Activated CD4-positive, alpha-beta T cell treated with anti-CD3 and anti-CD28 coated beads for 4 hours (primary cell): Measurements from ENCODE around the gene HNRNPR.
"Not testable (repeated sequence)": the region's sequence is repeated elsewhere in the genome, so short reads cannot be mapped to it uniquely, and the experiment has no call there.

ENCODE experiments used
- DNase-seq, 2 donors: peaks; one replicate each; pipeline ENCODE4 v3.0.0-alpha.2; 2020

The HNRNPR gene

GRCh38 chr1:23322770-23323169 is 21.3 kb downstream of the HNRNPR start:
- DNase-seq = no peak

GRCh38 chr1:23310280-23310679 is 33.8 kb downstream of the HNRNPR start:
- DNase-seq = not testable (repeated sequence)

GRCh38 chr1:23304140-23304620 is 39.9 kb downstream of the HNRNPR start:
- no peak for DNase-seq

GRCh38 chr1:23303524-23303923 is 40.6 kb downstream of the HNRNPR start:
- no peak for DNase-seq

- DNase-seq = no peak
Measured at GRCh38 chr1:23296931-23297330, 47.2 kb downstream of the HNRNPR start.

GRCh38 chr1:23291706-23292105 is 52.4 kb downstream of the HNRNPR start:
- DNase-seq = no peak

GRCh38 chr1:23290836-23291565 is 53.1 kb downstream of the HNRNPR start:
- no peak for DNase-seq

GRCh38 chr1:23288671-23289070 is 55.4 kb downstream of the HNRNPR start:
- DNase-seq = no peak

- no peak for DNase-seq
Measured at GRCh38 chr1:23288201-23288600, 55.9 kb downstream of the HNRNPR start.

GRCh38 chr1:23286401-23286800 is 57.7 kb downstream of the HNRNPR start:
- no peak for DNase-seq

- no peak for DNase-seq
Measured at GRCh38 chr1:23283667-23284602, 60.1 kb downstream of the HNRNPR start.

GRCh38 chr1:23282957-23283356 is 61.1 kb downstream of the HNRNPR start:
- DNase-seq = no peak

GRCh38 chr1:23278717-23279116 is 65.4 kb downstream of the HNRNPR start:
- no peak for DNase-seq

GRCh38 chr1:23276531-23276930 is 67.6 kb downstream of the HNRNPR start:
- DNase-seq = no peak

- no peak for DNase-seq
Measured at GRCh38 chr1:23274134-23274505, 70.0 kb downstream of the HNRNPR start.

GRCh38 chr1:23273450-23274133 is 70.5 kb downstream of the HNRNPR start:
- DNase-seq = no peak

- no peak for DNase-seq
Measured at GRCh38 chr1:23263380-23263887, 80.7 kb downstream of the HNRNPR start.

GRCh38 chr1:23258082-23258481 is 86.0 kb downstream of the HNRNPR start:
- not testable (repeated sequence) for DNase-seq

- DNase-seq = not testable (repeated sequence)
Measured at GRCh38 chr1:23257371-23257770, 86.7 kb downstream of the HNRNPR start.
